Astrocyte of the spinal cord (primary cell): ENCODE measurements around the gene KNSTRN.

Source experiments
- DNase-seq: peaks from one replicate; pipeline ENCODE4 v3.0.0; 2011; ENCODE audit warnings: low read depth, low spot score
- H3K4me3 ChIP-seq: 2 replicates; pipeline ENCODE4 v1.5.1; 2011; ENCODE audit warnings: low read depth, mild to moderate bottlenecking, low read length, moderate library complexity
- in situ Hi-C: cut with HindIII; loops from 2 replicates; pipeline ENCODE4 v1.10.0; 2017; ENCODE audit warnings: low sequenced_read_pairs
- TF ChIP-seq, protein P1 (sequence below): IDR thresholded peaks from 2 replicates; pipeline ENCODE4 v1.5.1; 2012; ENCODE audit warnings: low read depth, mild to moderate bottlenecking, low read length, inconsistent platforms

Gene KNSTRN

GRCh38 chr15:40397688-40398412, 15.3 kb downstream of the KNSTRN start:
- no peak overlapping the region for H3K4me3 ChIP-seq
- TF ChIP-seq, protein P1, sequence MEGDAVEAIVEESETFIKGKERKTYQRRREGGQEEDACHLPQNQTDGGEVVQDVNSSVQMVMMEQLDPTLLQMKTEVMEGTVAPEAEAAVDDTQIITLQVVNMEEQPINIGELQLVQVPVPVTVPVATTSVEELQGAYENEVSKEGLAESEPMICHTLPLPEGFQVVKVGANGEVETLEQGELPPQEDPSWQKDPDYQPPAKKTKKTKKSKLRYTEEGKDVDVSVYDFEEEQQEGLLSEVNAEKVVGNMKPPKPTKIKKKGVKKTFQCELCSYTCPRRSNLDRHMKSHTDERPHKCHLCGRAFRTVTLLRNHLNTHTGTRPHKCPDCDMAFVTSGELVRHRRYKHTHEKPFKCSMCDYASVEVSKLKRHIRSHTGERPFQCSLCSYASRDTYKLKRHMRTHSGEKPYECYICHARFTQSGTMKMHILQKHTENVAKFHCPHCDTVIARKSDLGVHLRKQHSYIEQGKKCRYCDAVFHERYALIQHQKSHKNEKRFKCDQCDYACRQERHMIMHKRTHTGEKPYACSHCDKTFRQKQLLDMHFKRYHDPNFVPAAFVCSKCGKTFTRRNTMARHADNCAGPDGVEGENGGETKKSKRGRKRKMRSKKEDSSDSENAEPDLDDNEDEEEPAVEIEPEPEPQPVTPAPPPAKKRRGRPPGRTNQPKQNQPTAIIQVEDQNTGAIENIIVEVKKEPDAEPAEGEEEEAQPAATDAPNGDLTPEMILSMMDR: no peak
- in situ Hi-C loops: no loop called here
- DNase-seq: no peak

GRCh38 chr15:40398413-40398873, 15.9 kb downstream of the KNSTRN start:
- no peak overlapping the region for H3K4me3 ChIP-seq
- no peak for DNase-seq
- in situ Hi-C loops: no loop called here
- TF ChIP-seq, protein P1: no peak

DNA sequence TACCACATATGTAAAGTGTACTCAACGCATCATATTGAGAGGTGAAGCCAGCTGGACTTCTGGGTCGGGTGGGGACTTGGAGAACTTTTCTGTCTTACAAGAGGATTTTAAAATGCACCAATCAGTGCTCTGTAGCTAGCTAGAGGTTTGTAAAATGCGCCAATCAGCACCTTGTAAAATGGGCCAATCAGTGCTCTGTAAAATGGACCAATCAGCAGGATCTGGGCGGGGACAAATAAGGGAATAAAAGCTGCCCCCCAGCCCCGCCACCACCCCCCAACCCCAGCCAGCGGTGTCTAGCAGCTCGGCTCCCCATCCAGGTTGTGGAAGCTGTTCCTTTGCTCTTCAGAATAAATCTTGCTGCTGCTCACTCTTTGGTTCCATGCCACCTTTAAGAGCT, 16.8 kb downstream of the KNSTRN start:
- in situ Hi-C loops: no loop called here
- TF ChIP-seq, protein P1: no peak
- H3K4me3 ChIP-seq: no peak overlapping the region
- no peak for DNase-seq

GRCh38 chr15:40405501-40406381, 23.2 kb downstream of the KNSTRN start, which contains the start of gene IVD:
TSS of gene IVD (plus strand) at chr15:40405795. CDS start at chr15:40405828, 33 bp downstream.
- H3K4me3 ChIP-seq: peak within 1 kb of the TSS; percentile 87
- in situ Hi-C loops: loop anchor here (25.0 kb wide), 1 partner anchor 118 kb away; the partner anchor contains the start of gene ANKRD63
- TF ChIP-seq, protein P1: no peak
- peak; percentile 96 for DNase-seq

DNA sequence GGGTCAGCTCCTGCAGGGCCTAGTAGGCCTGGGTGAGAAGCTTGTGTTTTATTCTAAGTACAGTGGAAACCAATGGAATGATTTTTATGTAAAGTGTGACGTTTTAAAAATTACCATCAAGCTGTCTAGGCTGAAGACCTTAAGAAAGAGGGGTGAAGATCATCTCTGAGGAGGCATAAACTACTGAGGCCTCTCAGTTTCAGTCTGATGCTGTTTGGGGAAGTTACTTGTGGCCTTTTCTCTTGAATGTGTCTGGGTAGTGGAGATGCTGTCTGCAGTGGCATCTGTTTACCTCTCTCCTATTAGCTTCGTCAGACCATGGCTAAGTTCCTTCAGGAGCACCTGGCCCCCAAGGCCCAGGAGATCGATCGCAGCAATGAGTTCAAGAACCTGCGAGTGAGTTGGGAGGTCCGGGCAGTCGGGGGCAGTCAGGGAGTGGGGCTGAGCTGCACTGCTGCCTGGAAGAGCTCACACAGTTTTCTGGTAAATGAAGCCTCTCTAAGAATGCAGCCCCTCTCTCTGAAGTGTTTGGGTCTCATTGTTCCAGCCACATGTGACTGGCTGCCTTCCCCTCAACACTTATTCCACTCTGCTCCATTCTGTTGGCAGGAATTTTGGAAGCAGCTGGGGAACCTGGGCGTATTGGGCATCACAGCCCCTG, 24.9 kb downstream of the KNSTRN start:
- TF ChIP-seq, protein P1: no peak
- in situ Hi-C loops: loop anchor here (25.0 kb wide), 1 partner anchor 120 kb away; the partner anchor contains the start of gene ANKRD63
- H3K4me3 ChIP-seq: no peak overlapping the region
- no peak for DNase-seq

GRCh38 chr15:40409366-40409765, 26.8 kb downstream of the KNSTRN start:
- TF ChIP-seq, protein P1: no peak
- in situ Hi-C loops: loop anchor here (25.0 kb wide), 1 partner anchor 122 kb away; the partner anchor contains the start of gene ANKRD63
- no peak for DNase-seq
- H3K4me3 ChIP-seq: no peak overlapping the region
